ENCODE results near the gene MAOA.
"Not testable (repeated sequence)": the region's sequence is repeated elsewhere in the genome, so short reads cannot be mapped to it uniquely, and the experiment has no call there.

MAOA gene

GRCh38 chrX:43718546-43718945 is 62.4 kb downstream of the MAOA start:
- no peak for DNase-seq

GRCh38 chrX:43718956-43719355 is 62.9 kb downstream of the MAOA start:
- no peak for DNase-seq

GRCh38 chrX:43720082-43720481 is 64.0 kb downstream of the MAOA start:
- DNase-seq: no peak

GRCh38 chrX:43720961-43721360 is 64.9 kb downstream of the MAOA start:
- DNase-seq: no peak

GRCh38 chrX:43725227-43725626 is 69.1 kb downstream of the MAOA start:
- DNase-seq: not testable (repeated sequence)

DNA sequence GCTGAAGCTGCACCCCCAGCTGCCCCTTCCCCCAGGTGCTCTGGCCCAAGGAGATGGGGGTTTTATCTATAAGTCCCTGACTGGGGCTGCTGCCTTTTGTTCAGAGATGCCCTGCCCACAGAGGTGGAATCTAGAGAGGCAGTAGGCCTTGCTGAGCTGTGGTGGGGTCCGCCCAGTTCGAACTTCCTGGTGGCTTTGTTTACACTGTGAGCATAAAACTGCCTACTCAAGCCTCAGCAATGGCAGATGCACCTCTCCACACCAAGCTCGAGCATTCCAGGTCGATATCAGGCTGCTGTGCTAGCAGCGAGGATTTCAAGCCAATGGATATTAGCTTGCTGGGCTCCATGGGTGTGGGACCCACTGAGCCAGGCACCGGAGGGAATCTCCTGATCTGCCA is 71.2 kb downstream of the MAOA start:
- DNase-seq: not testable (repeated sequence)

GRCh38 chrX:43728002-43728401 is 71.9 kb downstream of the MAOA start:
- DNase-seq: no peak

GRCh38 chrX:43728966-43729365 is 72.9 kb downstream of the MAOA start:
- no peak for DNase-seq

GRCh38 chrX:43731086-43731485 is 75.0 kb downstream of the MAOA start:
- DNase-seq: no peak

DNA sequence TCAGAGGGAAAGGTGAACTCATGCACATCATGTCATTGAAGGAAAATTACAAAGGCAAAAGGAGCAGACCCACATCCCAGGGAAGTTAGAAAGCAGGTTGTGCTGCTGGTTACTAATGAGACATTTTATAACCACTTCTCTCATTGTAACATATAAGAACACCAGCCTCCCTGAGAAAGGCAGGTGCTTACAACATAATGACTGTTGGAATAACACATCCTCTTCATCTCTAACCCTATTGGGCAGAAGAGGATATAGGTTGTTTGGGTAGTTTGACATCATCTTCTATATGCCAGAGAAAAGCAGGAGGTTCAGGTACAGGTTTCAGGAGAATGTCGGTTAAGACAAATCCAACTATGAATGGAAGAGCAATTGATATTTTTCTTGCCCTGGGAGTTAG is 77.6 kb downstream of the MAOA start:
- no peak for DNase-seq

DNA sequence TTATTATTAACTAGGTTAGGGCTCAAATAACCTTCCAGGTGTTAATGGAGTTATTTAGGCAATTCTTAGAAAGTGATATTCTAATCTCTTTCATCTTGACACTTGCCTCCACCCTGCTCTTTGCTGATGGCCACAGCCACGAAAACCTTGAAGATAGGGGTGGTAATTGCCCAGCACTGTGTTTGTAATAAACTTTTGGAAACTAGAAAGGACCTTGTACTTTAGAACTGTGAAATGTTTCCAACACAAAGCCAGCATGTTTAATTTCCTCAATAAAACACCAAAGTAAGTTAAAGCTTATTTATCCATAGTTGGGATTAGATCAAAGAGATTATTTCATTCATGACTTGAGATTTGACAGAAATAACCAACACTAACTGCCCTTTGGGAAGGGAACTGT is 78.3 kb downstream of the MAOA start:
- no peak for DNase-seq

GRCh38 chrX:43735534-43735933 is 79.4 kb downstream of the MAOA start:
- no peak for DNase-seq

DNA sequence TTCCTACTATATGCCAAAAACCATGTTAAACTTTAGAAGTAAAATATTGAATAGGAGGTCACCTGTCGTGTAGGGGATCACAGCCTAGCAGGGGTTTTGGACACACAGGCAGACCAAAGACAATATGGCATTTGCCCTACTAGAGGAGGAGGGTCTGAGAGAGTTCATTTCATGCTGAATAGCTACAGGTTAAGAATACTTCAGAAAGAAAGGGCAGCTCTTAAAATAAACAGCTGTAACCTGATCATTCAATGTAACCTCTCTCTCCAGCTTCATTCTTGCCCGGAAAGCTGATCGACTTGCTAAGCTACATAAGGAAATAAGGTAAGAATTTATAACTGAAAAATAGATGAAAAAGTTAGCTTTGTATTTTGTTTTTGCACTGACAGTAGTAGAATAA is 79.9 kb downstream of the MAOA start:
- DNase-seq: no peak

GRCh38 chrX:43741843-43742573 is 85.9 kb downstream of the MAOA start:
- no peak for DNase-seq

DNA sequence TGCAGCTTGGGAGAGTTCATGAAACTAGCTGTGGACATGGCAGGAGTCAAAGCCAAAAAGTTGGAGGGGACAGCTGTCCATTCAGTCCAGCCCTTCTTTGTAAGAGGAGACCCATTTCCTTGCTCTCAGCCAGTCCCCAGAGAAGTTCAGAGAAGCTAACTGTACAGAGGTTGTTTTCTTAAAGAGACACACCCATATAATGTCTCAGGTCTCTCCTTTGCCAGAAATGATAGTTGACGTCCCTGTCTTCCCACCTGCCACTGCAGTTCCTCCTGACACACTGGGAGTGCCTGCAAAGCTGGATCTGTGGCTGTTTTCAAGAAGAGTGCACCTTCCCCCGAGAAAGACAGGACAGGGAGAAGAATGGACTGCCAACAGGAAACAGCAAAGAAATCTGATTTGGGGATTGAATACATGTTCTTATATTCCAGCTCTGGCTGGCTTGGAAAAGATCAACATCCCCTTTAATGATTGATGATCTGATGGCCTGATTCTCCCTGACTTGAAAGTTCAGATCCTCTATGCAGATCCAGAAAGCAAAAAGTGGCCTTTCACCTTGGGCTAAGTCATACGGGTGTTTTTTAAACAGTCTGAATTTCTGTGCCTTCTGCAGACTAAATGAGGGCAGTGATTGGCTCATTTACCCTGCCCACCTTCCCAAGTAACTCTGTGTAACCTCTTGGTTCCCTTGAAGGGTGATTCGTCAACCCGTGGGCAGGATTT is 87.2 kb downstream of the MAOA start:
- DNase-seq: no peak

- no peak for DNase-seq
Measured at GRCh38 chrX:43744284-43744683, 88.2 kb downstream of the MAOA start.

GRCh38 chrX:43745938-43746721 is 90.0 kb downstream of the MAOA start:
- no peak for DNase-seq

- DNase-seq: no peak
Measured at GRCh38 chrX:43747476-43747875, 91.4 kb downstream of the MAOA start.

- DNase-seq: no peak
Measured at GRCh38 chrX:43750248-43750676, 94.2 kb downstream of the MAOA start.

GRCh38 chrX:43753637-43754036 is 97.5 kb downstream of the MAOA start:
- DNase-seq: no peak

GRCh38 chrX:43756076-43756475 is 100.0 kb downstream of the MAOA start:
- DNase-seq: no peak

DNA sequence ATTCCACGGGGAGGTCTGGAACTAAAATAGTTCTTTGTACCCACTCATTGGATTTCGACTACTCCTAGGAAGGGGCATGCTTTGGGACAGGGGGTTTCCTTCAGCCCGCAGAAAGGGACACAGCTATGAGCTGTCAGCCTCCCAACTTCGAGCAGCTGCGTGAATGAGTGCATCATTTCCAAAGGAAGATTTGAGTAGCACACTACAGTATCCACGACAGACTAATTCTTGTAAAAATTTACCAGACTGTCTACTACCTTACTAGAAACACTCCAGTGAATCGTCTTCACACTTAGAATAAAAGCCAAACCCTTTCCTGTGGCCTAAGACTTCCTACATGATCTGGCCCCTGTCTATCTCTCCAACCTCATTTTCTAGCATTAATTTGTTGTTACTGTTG is 101.9 kb downstream of the MAOA start:
- no peak for DNase-seq

GRCh38 chrX:43785930-43786591 is 130.0 kb downstream of the MAOA start:
- no peak for DNase-seq
